ENCODE measurements around the gene PHC2.

- TF ChIP-seq EP300 (IDR thresholded peaks at IDR 0.05) (no peak), CTCF (IDR thresholded peaks at IDR 0.05) (no peak)
These were observed 148.1 kb downstream of the PHC2 start for GRCh38 chr1:33282791-33283190.
